Loucy (cell line): ENCODE data around the gene TRMU.

ENCODE experiments used
- EZH2phosphoT487 ChIP-seq: fragments of 200-600 bp; IDR thresholded peaks from 2 replicates; pipeline ENCODE4 v1.6.1; 2018; ENCODE audit warnings: antibody characterized with exemption, mild to moderate bottlenecking, moderate library complexity, borderline replicate concordance
- TF ChIP-seq, protein P1 (sequence below): fragments of 200-600 bp; sonication (generic); conservative IDR thresholded peaks from 2 replicates; pipeline ENCODE4 v1.5.1; 2014; ENCODE audit warnings: mild to moderate bottlenecking, antibody characterized with exemption, low read length

DNA sequence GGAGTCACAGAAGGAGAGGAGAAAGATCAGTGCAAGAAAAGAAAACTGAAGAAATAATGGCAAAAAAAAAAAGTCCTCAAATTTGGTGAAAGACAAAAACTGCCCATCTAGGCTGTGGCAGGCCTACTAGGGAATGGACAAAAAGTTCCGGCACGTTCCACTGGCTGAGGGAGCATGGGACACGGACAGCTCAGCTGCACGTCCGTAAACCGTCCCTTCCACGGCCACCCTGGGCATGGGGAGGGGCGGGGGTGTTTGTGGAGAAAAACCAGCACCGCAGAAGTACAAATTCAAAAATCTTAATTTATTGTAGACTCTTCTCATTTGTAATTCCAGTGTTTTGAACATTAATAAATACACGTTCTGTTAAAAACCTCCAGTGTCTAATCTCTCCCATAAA, 25.4 kb downstream of the TRMU start:
- TF ChIP-seq, protein P1, sequence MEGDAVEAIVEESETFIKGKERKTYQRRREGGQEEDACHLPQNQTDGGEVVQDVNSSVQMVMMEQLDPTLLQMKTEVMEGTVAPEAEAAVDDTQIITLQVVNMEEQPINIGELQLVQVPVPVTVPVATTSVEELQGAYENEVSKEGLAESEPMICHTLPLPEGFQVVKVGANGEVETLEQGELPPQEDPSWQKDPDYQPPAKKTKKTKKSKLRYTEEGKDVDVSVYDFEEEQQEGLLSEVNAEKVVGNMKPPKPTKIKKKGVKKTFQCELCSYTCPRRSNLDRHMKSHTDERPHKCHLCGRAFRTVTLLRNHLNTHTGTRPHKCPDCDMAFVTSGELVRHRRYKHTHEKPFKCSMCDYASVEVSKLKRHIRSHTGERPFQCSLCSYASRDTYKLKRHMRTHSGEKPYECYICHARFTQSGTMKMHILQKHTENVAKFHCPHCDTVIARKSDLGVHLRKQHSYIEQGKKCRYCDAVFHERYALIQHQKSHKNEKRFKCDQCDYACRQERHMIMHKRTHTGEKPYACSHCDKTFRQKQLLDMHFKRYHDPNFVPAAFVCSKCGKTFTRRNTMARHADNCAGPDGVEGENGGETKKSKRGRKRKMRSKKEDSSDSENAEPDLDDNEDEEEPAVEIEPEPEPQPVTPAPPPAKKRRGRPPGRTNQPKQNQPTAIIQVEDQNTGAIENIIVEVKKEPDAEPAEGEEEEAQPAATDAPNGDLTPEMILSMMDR = no peak
- no peak for TF ChIP-seq EZH2phosphoT487
